ENCODE measurements around the gene GRIN2C.

DNA sequence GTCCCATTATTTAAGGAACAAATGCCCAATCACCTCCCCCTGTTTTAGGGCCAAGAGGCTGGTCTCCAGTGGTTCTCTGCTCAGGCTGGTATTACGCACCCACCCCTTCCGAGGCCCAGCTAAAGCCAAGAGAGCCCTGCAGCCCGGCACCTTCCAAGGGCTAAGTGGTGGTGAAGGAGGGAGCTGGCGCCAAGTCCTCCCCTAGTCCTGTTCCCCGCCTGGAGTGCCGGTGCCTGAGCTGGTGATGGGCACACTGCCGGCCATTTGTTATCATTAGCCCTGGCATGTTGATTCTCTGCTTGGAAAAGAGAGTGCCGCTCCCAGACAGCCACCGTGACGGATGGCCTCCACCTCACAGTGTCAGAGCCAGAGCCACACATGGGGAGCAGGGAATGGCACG, 31.9 kb downstream of the GRIN2C start:
- TF ChIP-seq, protein P1, sequence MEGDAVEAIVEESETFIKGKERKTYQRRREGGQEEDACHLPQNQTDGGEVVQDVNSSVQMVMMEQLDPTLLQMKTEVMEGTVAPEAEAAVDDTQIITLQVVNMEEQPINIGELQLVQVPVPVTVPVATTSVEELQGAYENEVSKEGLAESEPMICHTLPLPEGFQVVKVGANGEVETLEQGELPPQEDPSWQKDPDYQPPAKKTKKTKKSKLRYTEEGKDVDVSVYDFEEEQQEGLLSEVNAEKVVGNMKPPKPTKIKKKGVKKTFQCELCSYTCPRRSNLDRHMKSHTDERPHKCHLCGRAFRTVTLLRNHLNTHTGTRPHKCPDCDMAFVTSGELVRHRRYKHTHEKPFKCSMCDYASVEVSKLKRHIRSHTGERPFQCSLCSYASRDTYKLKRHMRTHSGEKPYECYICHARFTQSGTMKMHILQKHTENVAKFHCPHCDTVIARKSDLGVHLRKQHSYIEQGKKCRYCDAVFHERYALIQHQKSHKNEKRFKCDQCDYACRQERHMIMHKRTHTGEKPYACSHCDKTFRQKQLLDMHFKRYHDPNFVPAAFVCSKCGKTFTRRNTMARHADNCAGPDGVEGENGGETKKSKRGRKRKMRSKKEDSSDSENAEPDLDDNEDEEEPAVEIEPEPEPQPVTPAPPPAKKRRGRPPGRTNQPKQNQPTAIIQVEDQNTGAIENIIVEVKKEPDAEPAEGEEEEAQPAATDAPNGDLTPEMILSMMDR (conservative IDR thresholded peaks at IDR 0.05; ENCODE audit: low read depth, low read length): no peak
- TF ChIP-seq RAD21 (IDR thresholded peaks at IDR 0.05; ENCODE audit: low read length) (no peak), SMC3 (IDR thresholded peaks at IDR 0.05; ENCODE audit: low read depth, low read length) (no peak), NFE2L2 (IDR thresholded peaks at IDR 0.05; ENCODE audit: low read depth, low read length) (no peak), FOS (IDR thresholded peaks at IDR 0.05; ENCODE audit: low read depth, low read length) (no peak), ELK1 (IDR thresholded peaks at IDR 0.05; ENCODE audit: borderline replicate concordance, low read depth, low read length) (no peak), RFX5 (IDR thresholded peaks at IDR 0.05; ENCODE audit: low read depth, low read length) (no peak), POLR2A (IDR thresholded peaks at IDR 0.05; ENCODE audit: low read depth, low read length) (no peak), USF2 (IDR thresholded peaks at IDR 0.05; ENCODE audit: low read depth, low read length) (no peak)

Measured in IMR-90 (cell line).